Testis (tissue), 2 donors: ENCODE data around the gene GRIN2D.

Source experiments
- POLR2A ChIP-seq: fragments of 450-650 bp; IDR thresholded peaks from one replicate; pipeline ENCODE4 v1.6.1; 2017; ENCODE audit warnings: antibody characterized with exemption, mild to moderate bottlenecking, moderate library complexity
- TF ChIP-seq, protein P1 (sequence below), 3 experiments: fragments of 450-650 bp in 2 of 3; fragments of 200-600 bp in 1 of 3; sonication (generic) in 1 of 3; IDR thresholded peaks; one replicate each; pipeline ENCODE4 v1.5.1; 2016 to 2019; ENCODE audit warnings: antibody characterized with exemption in 3 of 3, mild to moderate bottlenecking in 2 of 3, moderate library complexity in 1 of 3

- TF ChIP-seq, protein P1, sequence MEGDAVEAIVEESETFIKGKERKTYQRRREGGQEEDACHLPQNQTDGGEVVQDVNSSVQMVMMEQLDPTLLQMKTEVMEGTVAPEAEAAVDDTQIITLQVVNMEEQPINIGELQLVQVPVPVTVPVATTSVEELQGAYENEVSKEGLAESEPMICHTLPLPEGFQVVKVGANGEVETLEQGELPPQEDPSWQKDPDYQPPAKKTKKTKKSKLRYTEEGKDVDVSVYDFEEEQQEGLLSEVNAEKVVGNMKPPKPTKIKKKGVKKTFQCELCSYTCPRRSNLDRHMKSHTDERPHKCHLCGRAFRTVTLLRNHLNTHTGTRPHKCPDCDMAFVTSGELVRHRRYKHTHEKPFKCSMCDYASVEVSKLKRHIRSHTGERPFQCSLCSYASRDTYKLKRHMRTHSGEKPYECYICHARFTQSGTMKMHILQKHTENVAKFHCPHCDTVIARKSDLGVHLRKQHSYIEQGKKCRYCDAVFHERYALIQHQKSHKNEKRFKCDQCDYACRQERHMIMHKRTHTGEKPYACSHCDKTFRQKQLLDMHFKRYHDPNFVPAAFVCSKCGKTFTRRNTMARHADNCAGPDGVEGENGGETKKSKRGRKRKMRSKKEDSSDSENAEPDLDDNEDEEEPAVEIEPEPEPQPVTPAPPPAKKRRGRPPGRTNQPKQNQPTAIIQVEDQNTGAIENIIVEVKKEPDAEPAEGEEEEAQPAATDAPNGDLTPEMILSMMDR (IDR thresholded peaks at IDR 0.05), result no peak
- TF ChIP-seq POLR2A, result no peak
Measured at GRCh38 chr19:48395170-48395455, 1.6 kb downstream of the GRIN2D start.
